Measurements from ENCODE around the gene EHMT1. TPM values are rescaled to one million over a fixed set of nuclear protein-coding genes. Genes with fewer than 3 reads are reported as not detected.
"Not testable (repeated sequence)": the region's sequence is repeated elsewhere in the genome, so short reads cannot be mapped to it uniquely, and the experiment has no call there.

EHMT1 gene
- total RNA-seq, 4 donors from 2014 or later, result 77.1 to 149 (median 86.6) TPM

DNA sequence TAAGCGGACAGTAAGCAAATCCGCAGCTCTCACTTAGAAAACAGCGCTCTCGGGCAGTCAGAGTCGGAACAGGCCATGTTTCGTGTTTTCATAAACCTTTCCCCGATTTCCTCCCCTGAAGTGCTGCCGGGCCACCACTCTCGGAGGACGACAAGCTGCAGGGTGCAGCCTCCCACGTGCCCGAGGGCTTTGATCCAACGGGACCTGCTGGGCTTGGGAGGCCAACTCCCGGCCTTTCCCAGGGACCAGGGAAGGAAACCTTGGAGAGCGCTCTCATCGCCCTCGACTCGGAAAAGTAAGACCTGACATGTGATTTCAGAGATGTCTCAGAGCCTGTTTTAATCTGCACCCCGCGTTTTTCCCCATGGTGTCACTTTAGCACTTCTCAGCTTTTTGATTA lies 159.0 kb downstream of the EHMT1 start:
- DNase-seq (ENCODE audit: low spot score in 2 of 2), result no peak
- TF ChIP-seq EP300 (IDR thresholded peaks at IDR 0.05), result no peak
- no peak for TF ChIP-seq POLR2AphosphoS5 (IDR thresholded peaks at IDR 0.05)
- no peak for TF ChIP-seq POLR2A (IDR thresholded peaks at IDR 0.05)
- TF ChIP-seq, protein P1, sequence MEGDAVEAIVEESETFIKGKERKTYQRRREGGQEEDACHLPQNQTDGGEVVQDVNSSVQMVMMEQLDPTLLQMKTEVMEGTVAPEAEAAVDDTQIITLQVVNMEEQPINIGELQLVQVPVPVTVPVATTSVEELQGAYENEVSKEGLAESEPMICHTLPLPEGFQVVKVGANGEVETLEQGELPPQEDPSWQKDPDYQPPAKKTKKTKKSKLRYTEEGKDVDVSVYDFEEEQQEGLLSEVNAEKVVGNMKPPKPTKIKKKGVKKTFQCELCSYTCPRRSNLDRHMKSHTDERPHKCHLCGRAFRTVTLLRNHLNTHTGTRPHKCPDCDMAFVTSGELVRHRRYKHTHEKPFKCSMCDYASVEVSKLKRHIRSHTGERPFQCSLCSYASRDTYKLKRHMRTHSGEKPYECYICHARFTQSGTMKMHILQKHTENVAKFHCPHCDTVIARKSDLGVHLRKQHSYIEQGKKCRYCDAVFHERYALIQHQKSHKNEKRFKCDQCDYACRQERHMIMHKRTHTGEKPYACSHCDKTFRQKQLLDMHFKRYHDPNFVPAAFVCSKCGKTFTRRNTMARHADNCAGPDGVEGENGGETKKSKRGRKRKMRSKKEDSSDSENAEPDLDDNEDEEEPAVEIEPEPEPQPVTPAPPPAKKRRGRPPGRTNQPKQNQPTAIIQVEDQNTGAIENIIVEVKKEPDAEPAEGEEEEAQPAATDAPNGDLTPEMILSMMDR (IDR thresholded peaks at IDR 0.05), result no peak
- no peaks in the 10 kb centered on the region for H3K27me3 ChIP-seq
- H3K4me1 ChIP-seq, result no peaks in the 10 kb centered on the region
- H3K27ac ChIP-seq, result no peak overlapping the region
- WGBS, result 93% methylated on average over 20 of the region's 20 CpGs
- H3K9me3 ChIP-seq, result no peaks in the 10 kb centered on the region
- no peak overlapping the region for H3K4me3 ChIP-seq
- peaks cover 77% of the 10 kb centered on the region for H3K36me3 ChIP-seq

DNA sequence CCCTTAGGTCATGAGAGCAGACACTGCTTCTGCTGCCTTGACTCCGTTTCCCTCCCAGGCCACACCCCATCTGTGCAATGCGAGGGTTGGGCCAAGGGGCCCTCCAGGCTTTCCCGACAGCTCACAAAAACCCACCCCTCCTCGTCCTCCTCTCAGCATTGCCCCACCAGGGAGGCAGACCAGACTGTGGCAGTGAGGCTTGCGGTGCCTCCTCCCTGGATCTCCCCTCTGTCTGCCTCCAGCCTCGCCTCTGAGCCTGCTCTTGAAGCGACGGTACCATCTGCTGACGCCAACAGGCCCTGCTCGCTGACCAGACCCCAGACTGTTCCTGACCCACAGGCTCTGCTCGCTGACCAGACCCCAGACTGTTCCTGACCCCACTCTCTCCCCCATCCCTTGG lies 159.5 kb downstream of the EHMT1 start:
- TF ChIP-seq, protein P1 (IDR thresholded peaks at IDR 0.05), result no peak
- no peak for TF ChIP-seq POLR2A (IDR thresholded peaks at IDR 0.05)
- no peak for TF ChIP-seq EP300 (IDR thresholded peaks at IDR 0.05)
- Histone ChIP-seq H3K4me3 (no peak overlapping the region), H3K27ac (no peak overlapping the region), H3K9me3 (no peaks in the 10 kb centered on the region), H3K36me3 (peaks cover 82% of the 10 kb centered on the region), H3K4me1 (no peaks in the 10 kb centered on the region), H3K27me3 (no peaks in the 10 kb centered on the region)
- 91% methylated on average over 11 of the region's 11 CpGs for WGBS
- no peak for DNase-seq (ENCODE audit: low spot score in 2 of 2)

DNA sequence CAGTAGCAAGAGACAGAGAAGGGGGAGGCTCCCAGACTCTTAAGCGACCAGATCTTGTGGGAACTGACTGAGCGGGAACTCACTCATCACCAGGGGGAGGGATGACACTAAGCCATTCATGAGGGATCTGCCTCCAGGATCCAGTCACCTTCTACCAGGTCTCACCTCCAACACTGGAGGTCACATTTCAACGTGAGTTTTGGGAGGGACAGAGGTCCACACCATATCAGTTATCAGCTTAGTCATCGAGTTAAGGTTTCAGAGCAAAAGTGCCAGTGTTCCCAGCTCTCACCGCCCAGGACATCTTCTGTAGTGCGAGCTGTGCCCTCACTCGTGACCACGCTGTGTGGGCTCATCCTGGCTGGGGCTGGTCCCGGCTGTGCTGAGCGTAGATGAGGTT lies 160.1 kb downstream of the EHMT1 start:
- no peak for DNase-seq (ENCODE audit: low spot score in 2 of 2)
- Histone ChIP-seq H3K9me3 (no peaks in the 10 kb centered on the region), H3K27ac (no peak overlapping the region), H3K4me3 (no peak overlapping the region), H3K27me3 (no peaks in the 10 kb centered on the region), H3K36me3 (peaks cover 81% of the 10 kb centered on the region), H3K4me1 (no peaks in the 10 kb centered on the region)
- TF ChIP-seq POLR2A (IDR thresholded peaks at IDR 0.05), result no peak
- TF ChIP-seq, protein P1 (IDR thresholded peaks at IDR 0.05), result no peak
- WGBS, result 98% methylated on average over 9 of the region's 10 CpGs

DNA sequence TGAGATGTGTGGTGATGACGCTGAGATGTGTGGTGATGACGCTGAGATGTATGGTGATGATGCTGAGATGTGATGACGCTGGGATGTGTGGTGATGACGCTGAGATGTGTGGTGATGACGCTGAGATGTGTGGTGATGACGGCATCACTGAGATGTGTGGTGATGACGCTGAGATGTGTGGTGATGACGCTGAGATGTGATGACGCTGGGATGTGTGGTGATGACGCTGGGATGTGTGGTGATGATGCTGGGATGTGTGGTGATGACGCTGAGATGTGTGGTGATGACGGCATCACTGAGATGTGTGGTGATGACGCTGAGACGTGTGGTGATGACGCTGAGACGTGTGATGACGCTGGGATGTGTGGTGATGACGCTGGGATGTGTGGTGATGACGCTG lies 161.2 kb downstream of the EHMT1 start:
- 93% methylated on average over 19 of the region's 19 CpGs for WGBS
- H3K4me3 ChIP-seq; H3K27ac ChIP-seq; H3K9me3 ChIP-seq; H3K4me1 ChIP-seq; H3K27me3 ChIP-seq; DNase-seq (ENCODE audit: low spot score in 2 of 2): not testable (repeated sequence)
- peaks cover 85% of the 10 kb centered on the region for H3K36me3 ChIP-seq

DNA sequence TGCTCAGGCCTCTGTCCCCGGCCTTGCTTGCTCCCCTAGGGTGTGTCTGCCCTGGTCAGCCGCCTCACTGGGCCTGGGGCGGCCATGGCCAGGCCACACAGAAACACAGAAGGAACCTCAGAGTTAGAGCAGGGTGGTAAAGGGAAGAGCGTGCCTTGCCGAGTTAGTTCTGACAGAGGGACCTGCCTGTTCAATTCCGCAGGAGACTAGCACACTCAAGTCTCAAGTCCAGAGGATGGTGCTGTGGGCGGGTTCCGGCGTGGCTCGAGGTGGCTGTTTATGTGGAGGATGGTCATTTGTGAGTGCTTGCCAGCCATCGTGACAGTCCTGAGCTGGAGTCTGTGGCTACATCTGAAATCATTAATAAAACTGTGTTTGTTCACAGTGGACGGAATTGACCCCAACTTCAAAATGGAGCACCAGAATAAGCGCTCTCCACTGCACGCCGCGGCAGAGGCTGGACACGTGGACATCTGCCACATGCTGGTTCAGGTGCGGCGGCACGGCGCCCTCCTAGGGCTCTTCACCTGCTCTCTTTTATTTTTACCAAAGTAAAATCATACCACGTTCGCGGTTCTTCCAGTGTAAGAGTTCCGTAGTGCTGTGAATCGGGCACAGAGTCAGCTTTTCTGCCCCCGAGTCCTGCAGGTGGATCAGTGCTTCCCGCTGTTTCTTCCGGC lies 163.2 kb downstream of the EHMT1 start:
- no peaks in the 10 kb centered on the region for H3K27me3 ChIP-seq
- no peaks in the 10 kb centered on the region for H3K4me1 ChIP-seq
- no peak overlapping the region for H3K4me3 ChIP-seq
- peaks cover 85% of the 10 kb centered on the region for H3K36me3 ChIP-seq
- no peaks in the 10 kb centered on the region for H3K9me3 ChIP-seq
- no peak overlapping the region for H3K27ac ChIP-seq
- DNase-seq (ENCODE audit: low spot score in 2 of 2), result no peak
- WGBS, result 93% methylated on average over 28 of the region's 29 CpGs
- no peak for TF ChIP-seq POLR2A (IDR thresholded peaks at IDR 0.05)
- no peak for TF ChIP-seq EP300 (IDR thresholded peaks at IDR 0.05)
- TF ChIP-seq POLR2AphosphoS5 (IDR thresholded peaks at IDR 0.05), result no peak
- TF ChIP-seq, protein P1 (IDR thresholded peaks at IDR 0.05), result no peak

DNA sequence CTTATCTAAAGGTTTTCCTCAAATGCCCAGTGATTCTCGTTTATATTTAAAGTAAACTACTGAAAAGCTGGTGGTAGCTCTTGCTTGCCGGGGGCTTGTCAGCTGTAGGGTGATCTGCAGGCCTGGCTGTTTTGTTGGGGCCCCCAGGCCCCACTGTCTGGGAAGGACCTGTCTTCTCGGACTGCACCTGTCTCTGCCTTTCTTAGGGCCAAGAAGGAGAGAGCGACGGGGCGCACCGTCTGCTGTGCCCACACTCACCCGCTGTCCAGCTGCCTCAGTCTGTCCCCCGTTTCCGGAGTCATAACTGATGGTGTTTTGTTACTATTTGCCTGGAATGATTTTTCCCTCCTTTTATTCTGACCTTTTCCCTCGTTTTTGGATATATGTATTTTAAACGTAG lies 164.7 kb downstream of the EHMT1 start:
- Histone ChIP-seq H3K4me1 (no peaks in the 10 kb centered on the region), H3K36me3 (peaks cover 83% of the 10 kb centered on the region), H3K4me3 (no peak overlapping the region), H3K27me3 (no peaks in the 10 kb centered on the region), H3K27ac (no peak overlapping the region), H3K9me3 (no peaks in the 10 kb centered on the region)
- no peak for TF ChIP-seq POLR2A (IDR thresholded peaks at IDR 0.05)
- DNase-seq (ENCODE audit: low spot score in 2 of 2), result no peak
- 93% methylated on average over 12 of the region's 12 CpGs for WGBS
